T follicular helper cell (primary cell): ENCODE measurements around the gene NR3C2.

Experiments used
- DNase-seq: peaks from one replicate; pipeline ENCODE4 v3.0.0-alpha.2; 2020; ENCODE audit warnings: low read depth

NR3C2 gene

DNA sequence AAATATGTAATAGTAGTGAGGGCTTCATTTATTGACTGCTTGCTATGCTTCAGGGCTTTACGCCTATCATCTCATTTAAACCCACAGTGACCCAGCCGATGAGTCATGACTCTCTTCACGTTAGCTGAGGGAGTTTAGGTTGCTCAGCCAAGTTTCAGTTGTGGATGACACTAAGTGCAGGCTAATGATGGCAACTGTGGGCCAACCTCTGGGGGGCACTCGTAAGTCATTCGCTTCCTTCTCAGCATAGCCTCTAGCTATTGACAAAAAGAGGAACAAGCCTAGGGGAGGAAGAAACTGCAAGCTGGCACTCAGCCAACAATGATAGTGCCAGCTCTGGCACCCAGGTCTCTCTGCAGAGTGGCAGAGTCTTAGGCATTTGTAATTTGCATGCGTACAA, 385.3 kb downstream of the NR3C2 start:
- DNase-seq, result no peak

- DNase-seq, result no peak
Measured at GRCh38 chr4:148055844-148056243, 386.4 kb downstream of the NR3C2 start.

GRCh38 chr4:148054275-148054674, 387.9 kb downstream of the NR3C2 start:
- no peak for DNase-seq

GRCh38 chr4:148053298-148054003, 388.8 kb downstream of the NR3C2 start:
- no peak for DNase-seq

DNA sequence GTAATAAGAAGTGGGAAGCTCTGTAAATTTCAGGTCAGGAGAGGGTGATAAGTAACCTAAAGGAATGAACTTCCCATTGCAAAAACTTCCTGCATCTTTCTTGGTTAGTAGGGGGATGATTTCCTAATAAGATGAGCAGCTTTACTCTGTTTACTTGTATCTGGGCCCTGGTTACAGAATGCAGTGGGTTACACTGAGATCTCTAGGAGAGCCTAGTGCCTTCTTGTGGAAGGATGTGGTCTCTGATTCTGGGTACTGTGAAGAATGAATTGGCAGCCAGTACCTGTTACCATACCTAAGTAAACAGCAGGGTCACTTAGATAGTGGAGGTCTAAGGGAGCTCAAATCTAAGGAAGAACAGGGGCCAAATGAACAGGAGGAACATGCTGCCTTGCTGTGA, 389.8 kb downstream of the NR3C2 start:
- DNase-seq, result no peak

- DNase-seq, result no peak
Measured at GRCh38 chr4:148051403-148051802, 390.8 kb downstream of the NR3C2 start.

DNA sequence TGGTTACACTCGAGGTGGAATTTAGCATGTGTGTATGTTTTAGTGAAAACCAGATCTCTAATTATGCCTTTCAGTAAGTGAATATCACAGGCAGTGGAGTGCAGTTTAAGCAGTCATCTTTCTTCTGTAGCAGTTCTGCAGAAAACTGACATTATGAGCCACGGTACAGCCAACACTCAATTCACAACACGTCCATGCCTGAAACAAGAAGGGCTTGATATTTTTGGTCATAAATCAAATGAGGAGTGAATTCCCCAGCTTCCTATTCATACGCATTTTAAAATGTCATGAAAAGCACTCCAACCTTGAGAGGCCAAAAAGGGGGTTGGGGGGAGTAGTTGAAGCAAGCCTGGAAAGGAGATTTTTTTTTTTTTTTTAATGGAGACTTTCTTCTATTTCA, 393.6 kb downstream of the NR3C2 start:
- DNase-seq, result no peak

DNA sequence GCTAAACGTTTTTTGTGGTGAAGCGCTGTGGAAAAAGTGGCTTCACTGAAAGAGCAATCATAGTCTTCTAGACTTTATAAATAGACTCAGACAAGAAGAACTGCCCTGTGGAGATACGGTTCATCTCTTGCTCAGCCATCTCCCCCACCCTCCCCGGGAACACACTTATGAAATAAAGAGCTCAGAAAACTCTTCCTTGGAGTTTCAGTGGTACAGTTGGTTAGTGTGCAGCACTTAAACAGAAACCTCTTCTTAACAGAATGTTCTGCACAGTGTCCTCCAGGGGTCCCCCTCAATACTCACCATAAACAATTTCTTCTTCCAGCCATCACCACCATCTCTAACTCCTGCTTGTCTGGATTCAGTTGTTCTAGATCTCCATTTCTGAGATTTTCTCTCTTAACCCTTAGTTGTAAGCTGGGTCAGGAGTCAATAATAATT, 397.3 kb downstream of the NR3C2 start:
- no peak for DNase-seq

DNA sequence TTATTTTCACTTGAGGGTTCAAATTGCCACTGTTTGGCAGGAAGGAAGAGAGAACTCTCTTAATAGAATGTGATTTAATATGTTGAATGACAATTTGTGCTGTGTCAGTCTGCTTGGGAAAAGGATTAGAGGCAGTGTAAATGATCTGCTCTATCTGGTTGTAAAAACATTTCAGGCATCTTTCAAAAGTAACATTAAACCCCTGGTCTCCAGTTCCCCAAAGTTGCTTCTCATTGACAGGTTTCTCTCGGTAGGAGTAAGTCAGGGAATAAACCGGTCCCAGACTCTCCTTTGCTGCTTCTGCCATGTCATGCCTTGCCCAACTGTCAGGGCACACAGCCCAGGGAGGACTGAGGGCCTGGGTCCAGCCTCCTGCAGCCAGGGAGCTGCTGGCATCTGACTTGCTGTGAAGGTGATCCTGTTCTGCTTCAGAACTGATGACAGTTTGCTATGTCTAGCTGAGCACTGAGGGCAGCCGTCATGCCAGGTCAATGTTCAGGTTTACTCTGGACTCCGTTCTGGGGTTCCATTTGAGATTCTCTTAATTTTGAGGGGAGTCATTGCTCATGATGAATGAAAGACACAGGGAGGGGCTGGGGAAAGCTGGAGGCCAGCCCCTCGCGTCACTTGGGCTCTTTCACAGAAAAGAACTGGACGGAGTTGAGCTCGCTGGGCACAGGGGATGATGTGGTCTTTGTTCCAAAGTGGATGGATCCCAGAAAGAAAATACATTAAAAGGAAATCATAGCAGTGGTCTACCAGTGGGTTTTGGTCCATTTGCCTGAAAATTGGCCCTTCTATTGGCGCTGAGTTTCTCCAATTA, 397.9 kb downstream of the NR3C2 start:
- DNase-seq, result no peak

- no peak for DNase-seq
Measured at GRCh38 chr4:148041606-148042329, 400.4 kb downstream of the NR3C2 start.

- DNase-seq, result no peak
Measured at GRCh38 chr4:148034813-148035212, 407.4 kb downstream of the NR3C2 start.

- DNase-seq, result no peak
Measured at GRCh38 chr4:148030193-148030873, 411.9 kb downstream of the NR3C2 start.

DNA sequence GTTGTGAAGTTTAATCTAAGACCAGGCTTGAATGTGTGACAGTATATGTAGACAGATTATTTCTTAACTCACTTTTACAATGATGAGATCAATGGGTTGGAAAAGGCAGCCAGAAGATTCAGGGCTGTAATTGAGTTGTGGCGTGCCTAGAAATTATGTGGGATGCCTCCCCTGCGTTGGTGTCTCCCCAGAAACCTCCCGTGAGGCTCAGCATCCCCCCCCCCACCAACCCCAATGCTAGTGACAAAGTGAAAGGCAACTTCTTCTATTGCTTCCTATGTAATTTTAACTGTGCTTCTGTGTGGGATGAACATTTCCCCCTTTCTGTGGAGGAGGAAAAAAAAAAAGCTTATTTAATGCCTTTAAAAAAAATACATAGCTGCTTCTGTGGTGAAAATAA, 412.4 kb downstream of the NR3C2 start:
- no peak for DNase-seq
